ENCODE measurements around the gene ZNF296. TPM values are rescaled to one million over a fixed set of nuclear protein-coding genes. Genes with fewer than 3 reads are reported as not detected.

The ZNF296 gene
- total RNA-seq, 6 experiments from 2014 or later: 0.16 to 0.47 (median 0.35) TPM; not detected in 1

DNA sequence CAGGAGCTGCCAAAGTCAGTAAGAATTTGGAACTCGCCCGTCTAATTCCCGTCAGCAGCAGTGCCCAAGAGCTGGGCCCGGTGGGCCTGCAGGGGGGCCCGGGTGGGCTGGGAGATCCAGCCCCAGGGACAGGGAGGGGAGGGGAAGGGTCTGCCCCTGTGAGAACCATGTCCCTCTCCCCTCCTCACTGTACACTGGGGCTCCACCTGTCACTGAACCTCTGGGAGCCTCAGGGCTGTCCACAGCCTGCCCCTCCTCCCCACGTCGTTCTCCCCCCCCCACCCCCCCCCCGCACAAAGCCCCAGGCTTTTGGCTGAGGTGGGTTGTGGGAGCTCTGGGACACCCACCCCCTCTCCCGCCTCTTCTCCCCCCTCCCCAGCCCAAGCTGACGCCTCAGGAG lies 8.2 kb downstream of the ZNF296 start:
- Histone ChIP-seq H3K27ac (no peak overlapping the region), H3K27me3 (no peaks in the 10 kb centered on the region), H3K36me3 (peaks cover 12 to 73% (median 37%) of the 10 kb centered on the region in 4 donors), H3K4me3 (no peak overlapping the region), H3K4me1 (no peaks in the 10 kb centered on the region), H3K9me3 (no peaks in the 10 kb centered on the region)
- DNase-seq: no peak
- TF ChIP-seq, protein P1, sequence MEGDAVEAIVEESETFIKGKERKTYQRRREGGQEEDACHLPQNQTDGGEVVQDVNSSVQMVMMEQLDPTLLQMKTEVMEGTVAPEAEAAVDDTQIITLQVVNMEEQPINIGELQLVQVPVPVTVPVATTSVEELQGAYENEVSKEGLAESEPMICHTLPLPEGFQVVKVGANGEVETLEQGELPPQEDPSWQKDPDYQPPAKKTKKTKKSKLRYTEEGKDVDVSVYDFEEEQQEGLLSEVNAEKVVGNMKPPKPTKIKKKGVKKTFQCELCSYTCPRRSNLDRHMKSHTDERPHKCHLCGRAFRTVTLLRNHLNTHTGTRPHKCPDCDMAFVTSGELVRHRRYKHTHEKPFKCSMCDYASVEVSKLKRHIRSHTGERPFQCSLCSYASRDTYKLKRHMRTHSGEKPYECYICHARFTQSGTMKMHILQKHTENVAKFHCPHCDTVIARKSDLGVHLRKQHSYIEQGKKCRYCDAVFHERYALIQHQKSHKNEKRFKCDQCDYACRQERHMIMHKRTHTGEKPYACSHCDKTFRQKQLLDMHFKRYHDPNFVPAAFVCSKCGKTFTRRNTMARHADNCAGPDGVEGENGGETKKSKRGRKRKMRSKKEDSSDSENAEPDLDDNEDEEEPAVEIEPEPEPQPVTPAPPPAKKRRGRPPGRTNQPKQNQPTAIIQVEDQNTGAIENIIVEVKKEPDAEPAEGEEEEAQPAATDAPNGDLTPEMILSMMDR (IDR thresholded peaks at IDR 0.05): no peak
- no peak for TF ChIP-seq POLR2A (IDR thresholded peaks at IDR 0.05)
- ATAC-seq: no peak
- no CpG with 5 or more reads among the region's 10 CpGs for WGBS (ENCODE audit: insufficient coverage, low coverage, low lambda C conversion rate, missing lambda C conversion rate)
- intact Hi-C loops (cut with DNase I): loop anchor here in 1 of 2 donors (10.0 kb wide), 1 partner anchor 183 kb away; no protein-coding TSS in a partner anchor

DNA sequence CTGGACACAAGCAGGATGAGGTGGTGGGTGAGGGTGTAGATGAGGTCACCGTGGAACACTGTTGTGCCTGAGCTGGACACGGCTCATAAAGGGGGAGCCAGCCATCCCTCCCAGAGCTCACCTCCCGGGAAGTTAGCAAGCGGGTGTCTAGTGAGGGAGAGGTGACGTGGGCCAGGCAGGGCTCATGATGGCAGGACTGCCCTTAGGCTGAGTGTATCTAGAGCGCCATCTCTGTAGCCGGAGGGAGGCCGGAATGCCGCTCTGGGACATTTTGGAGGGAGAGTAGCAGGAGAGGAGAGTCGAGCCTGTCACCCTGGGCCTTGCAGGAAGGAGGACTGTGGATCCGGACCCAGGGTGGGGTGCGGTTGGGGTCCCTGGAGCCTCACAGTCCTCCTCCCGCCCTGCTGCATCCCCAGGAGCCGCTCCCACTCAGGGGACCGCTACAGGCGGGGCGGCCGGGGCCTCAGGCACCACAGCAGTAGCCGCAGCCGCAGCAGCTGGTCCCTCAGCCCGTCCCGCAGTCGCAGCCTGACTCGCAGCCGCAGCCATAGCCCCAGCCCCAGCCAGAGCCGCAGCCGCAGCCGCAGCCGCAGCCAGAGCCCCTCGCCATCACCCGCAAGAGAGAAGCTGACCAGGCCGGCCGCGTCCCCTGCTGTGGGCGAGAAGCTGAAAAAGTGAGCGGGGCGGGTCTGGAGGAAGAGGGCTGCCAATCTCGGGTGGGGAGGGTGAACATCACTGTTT lies 9.2 kb downstream of the ZNF296 start:
- intact Hi-C loops (cut with DNase I): loop anchor here in 1 of 2 donors (10.0 kb wide), 1 partner anchor 182 kb away; no protein-coding TSS in a partner anchor
- no peaks in the 10 kb centered on the region for H3K9me3 ChIP-seq
- H3K27ac ChIP-seq: no peak overlapping the region
- H3K36me3 ChIP-seq: peaks cover 12 to 80% (median 38%) of the 10 kb centered on the region in 4 donors
- DNase-seq (no peak), ATAC-seq (no peak)
- WGBS (ENCODE audit: insufficient coverage, low coverage, low lambda C conversion rate, missing lambda C conversion rate): 89% methylated on average over 15 of the region's 38 CpGs
- no peaks in the 10 kb centered on the region for H3K27me3 ChIP-seq
- H3K4me1 ChIP-seq: no peaks in the 10 kb centered on the region
- TF ChIP-seq POLR2A (IDR thresholded peaks at IDR 0.05): no peak
- TF ChIP-seq, protein P1 (IDR thresholded peaks at IDR 0.05): no peak
- no peak overlapping the region for H3K4me3 ChIP-seq

DNA sequence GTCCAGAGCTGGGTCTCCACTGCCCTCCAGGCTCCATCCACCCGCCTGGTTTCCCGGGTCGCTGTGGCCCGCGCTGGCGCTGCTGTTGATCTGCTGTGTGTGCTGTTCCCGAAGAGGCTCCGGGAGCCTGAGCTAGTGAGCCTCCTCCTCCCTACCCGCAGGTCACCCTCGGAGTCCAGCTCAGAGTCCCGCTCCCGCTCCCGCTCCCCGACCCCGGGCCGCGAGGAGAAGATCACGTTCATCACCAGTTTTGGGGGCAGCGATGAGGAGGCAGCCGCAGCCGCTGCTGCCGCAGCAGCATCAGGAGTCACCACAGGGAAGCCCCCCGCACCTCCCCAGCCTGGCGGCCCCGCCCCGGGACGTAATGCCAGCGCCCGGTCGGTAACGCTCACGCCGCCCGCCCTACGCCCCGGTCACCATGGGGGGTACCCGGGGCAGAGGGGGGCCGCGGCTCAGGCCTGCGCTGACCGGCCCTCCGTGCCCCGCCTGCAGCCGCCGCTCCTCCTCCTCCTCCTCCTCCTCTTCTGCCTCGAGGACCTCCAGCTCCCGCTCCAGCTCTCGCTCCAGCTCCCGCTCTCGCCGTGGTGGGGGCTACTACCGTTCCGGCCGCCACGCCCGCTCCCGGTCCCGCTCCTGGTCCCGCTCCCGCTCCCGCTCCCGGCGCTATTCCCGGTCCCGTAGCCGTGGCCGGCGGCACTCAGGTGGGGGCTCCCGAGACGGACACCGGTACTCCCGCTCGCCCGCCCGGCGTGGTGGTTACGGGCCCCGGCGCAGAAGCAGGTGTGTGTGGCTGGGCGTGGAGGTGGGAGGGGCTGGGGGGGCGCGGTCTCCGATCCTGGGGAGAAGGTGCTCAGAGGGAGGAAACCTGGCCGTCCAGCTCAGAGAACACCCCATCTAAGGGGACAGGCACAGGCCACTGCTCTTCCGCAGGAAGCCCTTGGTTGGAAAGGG lies 12.2 kb downstream of the ZNF296 start:
- DNase-seq (no peak), ATAC-seq (no peak)
- no peaks in the 10 kb centered on the region for H3K4me1 ChIP-seq
- intact Hi-C loops (cut with DNase I): loop anchor here in 1 of 2 donors (10.0 kb wide), 1 partner anchor 179 kb away; no protein-coding TSS in a partner anchor
- H3K27me3 ChIP-seq: no peaks in the 10 kb centered on the region
- H3K36me3 ChIP-seq: peaks cover 17 to 86% (median 43%) of the 10 kb centered on the region in 4 donors
- no peak overlapping the region for H3K4me3 ChIP-seq
- H3K9me3 ChIP-seq: no peaks in the 10 kb centered on the region
- 95% methylated on average over 36 of the region's 85 CpGs for WGBS (ENCODE audit: insufficient coverage, low coverage, low lambda C conversion rate, missing lambda C conversion rate)
- TF ChIP-seq, protein P1 (IDR thresholded peaks at IDR 0.05): no peak
- no peak for TF ChIP-seq POLR2A (IDR thresholded peaks at IDR 0.05)
- H3K27ac ChIP-seq: no peak overlapping the region

DNA sequence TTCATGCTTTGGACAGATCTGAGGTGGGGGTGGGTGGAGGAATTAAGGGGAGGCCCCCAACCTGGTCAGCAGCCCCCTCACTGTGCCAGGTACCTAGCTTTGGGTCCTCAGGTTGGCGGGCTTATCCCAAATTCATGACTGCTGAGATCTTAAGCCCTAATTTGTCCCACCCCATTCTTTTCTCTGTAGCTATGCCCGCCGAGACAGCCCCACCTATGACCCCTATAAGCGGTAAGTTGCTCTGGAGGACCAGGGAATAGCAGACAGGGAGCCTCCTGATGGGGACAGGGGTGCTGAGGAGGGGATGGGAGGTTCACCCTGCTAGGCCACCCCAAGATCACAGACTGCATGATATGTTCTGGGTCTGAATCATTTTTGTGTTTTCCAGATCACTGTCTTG lies 14.3 kb downstream of the ZNF296 start:
- intact Hi-C loops (cut with DNase I): loop anchor here in 1 of 2 donors (10.0 kb wide), 1 partner anchor 177 kb away; no protein-coding TSS in a partner anchor
- Histone ChIP-seq H3K4me1 (no peaks in the 10 kb centered on the region), H3K9me3 (no peaks in the 10 kb centered on the region), H3K27me3 (no peaks in the 10 kb centered on the region), H3K27ac (no peak overlapping the region), H3K4me3 (no peak overlapping the region), H3K36me3 (peaks cover 22 to 92% (median 48%) of the 10 kb centered on the region in 4 donors)
- TF ChIP-seq, protein P1 (IDR thresholded peaks at IDR 0.05): no peak
- no peak for TF ChIP-seq POLR2A (IDR thresholded peaks at IDR 0.05)
- ATAC-seq (no peak), DNase-seq (no peak)
- 94% methylated on average over 3 of the region's 4 CpGs for WGBS (ENCODE audit: insufficient coverage, low coverage, low lambda C conversion rate, missing lambda C conversion rate)
